HT1080 (cell line): ENCODE results near the gene PLCXD1. TPM values are rescaled to one million over a fixed set of nuclear protein-coding genes. Genes with fewer than 3 reads are reported as not detected.

Experiments used
- DNase-seq: peaks from one replicate; pipeline ENCODE4 v3.0.0-alpha.2; 2015; ENCODE audit warnings: low read depth
- total RNA-seq: library from RNA; depleted of rRNA; stranded (reverse); fragments of >200 nt; shearing (Covaris generic); gene quantifications from 2 replicates; pipeline ENCODE4 v1.2.3, GENCODE V29; 2014

The PLCXD1 gene
- total RNA-seq, 1 experiment from 2014 or later, result 19.9 TPM

GRCh38 chrX:333611-334311, 52.6 kb downstream of the PLCXD1 start:
- DNase-seq, result no peak

- no peak for DNase-seq
These were observed 53.2 kb downstream of the PLCXD1 start for GRCh38 chrX:334331-334891.

GRCh38 chrX:334971-335757, 54.0 kb downstream of the PLCXD1 start:
- no peak for DNase-seq

- no peak for DNase-seq
These were observed 54.6 kb downstream of the PLCXD1 start for GRCh38 chrX:335758-336155.

GRCh38 chrX:336227-336626, 55.0 kb downstream of the PLCXD1 start:
- no peak for DNase-seq

- DNase-seq, result no peak
These were observed 56.2 kb downstream of the PLCXD1 start for GRCh38 chrX:337331-337831.

GRCh38 chrX:338281-338835, 57.2 kb downstream of the PLCXD1 start:
- no peak for DNase-seq

- DNase-seq, result no peak
These were observed 57.7 kb downstream of the PLCXD1 start for GRCh38 chrX:338836-339400.

GRCh38 chrX:340121-340520, 58.9 kb downstream of the PLCXD1 start:
- DNase-seq, result no peak

GRCh38 chrX:340641-341423, 59.7 kb downstream of the PLCXD1 start:
- no peak for DNase-seq

- DNase-seq, result no peak
These were observed 60.4 kb downstream of the PLCXD1 start for GRCh38 chrX:341541-342101.

- DNase-seq, result no peak
These were observed 63.3 kb downstream of the PLCXD1 start for GRCh38 chrX:344371-344901.

- DNase-seq, result no peak
These were observed 64.1 kb downstream of the PLCXD1 start for GRCh38 chrX:345020-345925.

GRCh38 chrX:346034-346813, 65.0 kb downstream of the PLCXD1 start:
- no peak for DNase-seq

- DNase-seq, result no peak
These were observed 66.4 kb downstream of the PLCXD1 start for GRCh38 chrX:347351-348117.

GRCh38 chrX:348461-349117, 67.4 kb downstream of the PLCXD1 start:
- no peak for DNase-seq

GRCh38 chrX:349196-349595, 68.0 kb downstream of the PLCXD1 start:
- no peak for DNase-seq
